GM21515 (cell line): ENCODE results near the gene CD226.

Experiments
- ATAC-seq: cut with Tn5 transposase; IDR thresholded peaks from one replicate; pipeline ENCODE4 v1.9.1; 2021; ENCODE audit not compliant: unreplicated experiment

Gene CD226

GRCh38 chr18:69820538-69820937 lies 127.1 kb downstream of the CD226 start:
- no peak for ATAC-seq

- no peak for ATAC-seq
These were observed 128.2 kb downstream of the CD226 start for GRCh38 chr18:69819460-69819859.

- no peak for ATAC-seq
These were observed 130.2 kb downstream of the CD226 start for GRCh38 chr18:69817335-69817940.

GRCh38 chr18:69814861-69815385 lies 132.8 kb downstream of the CD226 start:
- ATAC-seq = no peak

DNA sequence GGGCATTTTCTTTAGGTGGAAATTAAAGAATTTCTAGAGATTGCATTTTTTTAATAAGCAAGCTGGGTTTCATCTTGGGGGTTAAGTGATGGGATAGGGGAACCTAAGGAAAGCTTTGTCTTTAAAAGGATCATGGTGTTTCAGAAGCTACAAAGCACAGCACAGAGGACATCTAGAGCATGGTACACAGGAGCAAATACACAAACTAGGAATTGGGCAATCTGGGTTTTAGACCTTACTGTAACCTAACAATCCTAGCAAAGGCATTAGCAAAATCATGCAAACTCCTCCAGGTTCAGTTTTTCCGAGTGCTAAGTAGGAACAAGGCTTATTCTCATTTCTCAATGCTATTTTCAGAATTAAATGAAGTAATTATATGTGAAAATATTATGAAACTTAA lies 134.1 kb downstream of the CD226 start:
- no peak for ATAC-seq

GRCh38 chr18:69808399-69808798 lies 139.3 kb downstream of the CD226 start:
- ATAC-seq = no peak

GRCh38 chr18:69804776-69805501 lies 142.7 kb downstream of the CD226 start:
- no peak for ATAC-seq
